ENCODE results near the gene GPRC5B.

The GPRC5B gene

DNA sequence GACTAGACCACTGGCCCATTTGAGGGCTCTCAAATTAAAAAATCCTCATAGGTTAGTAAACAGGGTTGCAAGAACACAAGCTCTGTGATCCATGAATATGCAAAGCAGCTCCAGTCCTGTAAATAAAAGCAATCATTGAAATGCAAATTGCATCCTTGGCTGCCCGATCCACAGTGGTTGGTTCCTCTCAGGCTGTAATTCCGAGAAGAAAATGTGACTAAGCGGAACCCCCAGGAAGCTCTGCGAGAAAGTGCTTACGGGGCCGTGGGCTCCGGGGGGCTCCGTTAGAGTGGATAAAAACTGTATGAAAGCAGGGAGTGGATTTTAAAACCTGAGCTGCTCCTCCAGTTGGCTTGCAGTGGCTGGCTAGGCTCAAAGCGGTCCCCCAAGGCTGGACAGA lies 2.5 kb downstream of the GPRC5B start:
- no peak for DNase-seq (ENCODE audit: low read depth)
- TF ChIP-seq, protein P1, sequence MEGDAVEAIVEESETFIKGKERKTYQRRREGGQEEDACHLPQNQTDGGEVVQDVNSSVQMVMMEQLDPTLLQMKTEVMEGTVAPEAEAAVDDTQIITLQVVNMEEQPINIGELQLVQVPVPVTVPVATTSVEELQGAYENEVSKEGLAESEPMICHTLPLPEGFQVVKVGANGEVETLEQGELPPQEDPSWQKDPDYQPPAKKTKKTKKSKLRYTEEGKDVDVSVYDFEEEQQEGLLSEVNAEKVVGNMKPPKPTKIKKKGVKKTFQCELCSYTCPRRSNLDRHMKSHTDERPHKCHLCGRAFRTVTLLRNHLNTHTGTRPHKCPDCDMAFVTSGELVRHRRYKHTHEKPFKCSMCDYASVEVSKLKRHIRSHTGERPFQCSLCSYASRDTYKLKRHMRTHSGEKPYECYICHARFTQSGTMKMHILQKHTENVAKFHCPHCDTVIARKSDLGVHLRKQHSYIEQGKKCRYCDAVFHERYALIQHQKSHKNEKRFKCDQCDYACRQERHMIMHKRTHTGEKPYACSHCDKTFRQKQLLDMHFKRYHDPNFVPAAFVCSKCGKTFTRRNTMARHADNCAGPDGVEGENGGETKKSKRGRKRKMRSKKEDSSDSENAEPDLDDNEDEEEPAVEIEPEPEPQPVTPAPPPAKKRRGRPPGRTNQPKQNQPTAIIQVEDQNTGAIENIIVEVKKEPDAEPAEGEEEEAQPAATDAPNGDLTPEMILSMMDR (conservative IDR thresholded peaks at IDR 0.05; ENCODE audit: control insufficient read depth, insufficient read depth, low read depth, low read length) = no peak
- H3K4me3 ChIP-seq (ENCODE audit: control insufficient read depth, low read depth, low read length) = no peak overlapping the region

DNA sequence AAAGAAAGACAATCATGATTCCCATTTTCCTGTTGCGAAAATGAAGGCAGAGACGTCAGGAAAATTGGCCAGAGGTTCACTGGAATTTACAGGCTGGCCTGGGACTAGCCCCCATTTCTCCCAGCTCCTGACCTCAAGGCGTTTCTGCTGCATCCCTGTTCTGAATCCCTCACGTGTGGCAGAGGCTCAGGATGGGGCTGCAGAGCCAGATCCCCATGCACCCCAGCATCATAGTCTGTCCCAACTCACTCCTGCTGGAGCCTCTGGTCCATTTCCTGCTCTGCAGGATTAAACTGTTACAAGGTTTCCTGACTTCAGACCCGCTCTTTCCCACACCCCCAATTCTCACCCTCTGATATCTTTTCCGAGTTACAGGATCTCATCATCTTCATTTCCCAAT lies 2.9 kb downstream of the GPRC5B start:
- TF ChIP-seq, protein P1 (conservative IDR thresholded peaks at IDR 0.05; ENCODE audit: control insufficient read depth, insufficient read depth, low read depth, low read length) = no peak
- H3K4me3 ChIP-seq (ENCODE audit: control insufficient read depth, low read depth, low read length) = no peak overlapping the region
- no peak for DNase-seq (ENCODE audit: low read depth)

- TF ChIP-seq, protein P1 (conservative IDR thresholded peaks at IDR 0.05; ENCODE audit: control insufficient read depth, insufficient read depth, low read depth, low read length) = no peak
- DNase-seq (ENCODE audit: low read depth) = no peak
- H3K4me3 ChIP-seq (ENCODE audit: control insufficient read depth, low read depth, low read length) = no peak overlapping the region
Observed at GRCh38 chr16:19881028-19881427, 3.6 kb downstream of the GPRC5B start.

GRCh38 chr16:19879241-19879792 lies 5.3 kb downstream of the GPRC5B start:
- no peak for DNase-seq (ENCODE audit: low read depth)
- TF ChIP-seq, protein P1 (conservative IDR thresholded peaks at IDR 0.05; ENCODE audit: control insufficient read depth, insufficient read depth, low read depth, low read length) = no peak
- no peak overlapping the region for H3K4me3 ChIP-seq (ENCODE audit: control insufficient read depth, low read depth, low read length)

DNA sequence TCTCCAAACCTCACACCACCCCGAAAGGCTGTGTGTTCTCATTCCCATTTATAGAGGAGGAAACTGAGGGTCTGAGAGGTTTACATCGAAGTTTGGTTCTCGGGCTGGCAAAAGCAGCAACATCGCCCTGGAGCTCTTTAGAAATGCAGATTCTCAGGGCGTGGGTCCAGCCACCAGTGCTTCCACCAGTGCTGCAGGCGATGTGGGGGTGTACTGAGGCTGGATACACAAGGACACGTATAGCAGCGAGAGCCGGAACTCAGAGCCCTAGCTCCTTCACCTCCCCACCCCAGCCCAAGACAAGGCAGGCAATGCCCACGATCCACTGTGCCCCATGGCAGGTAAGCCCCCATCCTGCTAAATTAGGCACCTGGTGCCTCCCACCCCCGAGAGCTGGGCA lies 5.9 kb downstream of the GPRC5B start:
- no peak for DNase-seq (ENCODE audit: low read depth)
- TF ChIP-seq, protein P1 (conservative IDR thresholded peaks at IDR 0.05; ENCODE audit: control insufficient read depth, insufficient read depth, low read depth, low read length) = no peak
- no peak overlapping the region for H3K4me3 ChIP-seq (ENCODE audit: control insufficient read depth, low read depth, low read length)

- TF ChIP-seq, protein P1 (conservative IDR thresholded peaks at IDR 0.05; ENCODE audit: control insufficient read depth, insufficient read depth, low read depth, low read length) = no peak
- no peak for DNase-seq (ENCODE audit: low read depth)
- H3K4me3 ChIP-seq (ENCODE audit: control insufficient read depth, low read depth, low read length) = no peak overlapping the region
Observed at GRCh38 chr16:19876501-19877059, 8.1 kb downstream of the GPRC5B start.

All from fibroblast of mammary gland (primary cell).